SIG-M5 treated with dmso at 0.1 percent for 504 hours (cell line): ENCODE data around the gene PPAN.
A peak's percentile ranks its signal among the peaks of the same experiment; 100 is the strongest.

Experiments
- DNase-seq: peaks from one replicate; lab custom pipeline; 2025; ENCODE audit not compliant: unreplicated experiment; lab: John Stamatoyannopoulos, UW

Gene PPAN

GRCh38 chr19:10106100-10106936 lies at the start of gene PPAN:
Gene PPAN (plus strand): TSS chr19:10106362. CDS start chr19:10106395, 33 bp downstream.
- DNase-seq = peak; percentile 98

GRCh38 chr19:10061717-10062310 lies 44.3 kb upstream of the PPAN start:
- DNase-seq = no peak

GRCh38 chr19:10068205-10068604 lies 38.0 kb upstream of the PPAN start:
- no peak for DNase-seq

- no peak for DNase-seq
Measured at GRCh38 chr19:10069046-10069445, 37.1 kb upstream of the PPAN start.

GRCh38 chr19:10070730-10071446 lies 35.3 kb upstream of the PPAN start:
- DNase-seq = no peak

- peak; percentile 14 for DNase-seq
Measured at GRCh38 chr19:10074153-10074552, 32.0 kb upstream of the PPAN start.

GRCh38 chr19:10076535-10076934 lies 29.6 kb upstream of the PPAN start:
- DNase-seq = no peak

GRCh38 chr19:10078329-10078728 lies 27.8 kb upstream of the PPAN start:
- peak; percentile 14 for DNase-seq

GRCh38 chr19:10079031-10079453 lies 27.1 kb upstream of the PPAN start:
- no peak for DNase-seq

- DNase-seq = no peak
Measured at GRCh38 chr19:10083911-10084310, 22.3 kb upstream of the PPAN start.

- no peak for DNase-seq
Measured at GRCh38 chr19:10084803-10085202, 21.4 kb upstream of the PPAN start.

- peak; percentile 60 for DNase-seq
Measured at GRCh38 chr19:10085641-10086590, 20.2 kb upstream of the PPAN start, which contains the start of gene SHFL. Gene SHFL (plus strand): TSS chr19:10086317. CDS start chr19:10086428, 111 bp downstream.

- DNase-seq = no peak
Measured at GRCh38 chr19:10086591-10087192, 19.5 kb upstream of the PPAN start.

GRCh38 chr19:10087296-10088061 lies 18.7 kb upstream of the PPAN start:
- DNase-seq = no peak

- DNase-seq = no peak
Measured at GRCh38 chr19:10088949-10089554, 17.1 kb upstream of the PPAN start.

- DNase-seq = no peak
Measured at GRCh38 chr19:10089801-10090375, 16.3 kb upstream of the PPAN start.

- DNase-seq = no peak
Measured at GRCh38 chr19:10091370-10091687, 14.8 kb upstream of the PPAN start.

GRCh38 chr19:10091895-10092641 lies 14.1 kb upstream of the PPAN start:
- no peak for DNase-seq
